Measurements from ENCODE around the gene TNFRSF6B.

DNA sequence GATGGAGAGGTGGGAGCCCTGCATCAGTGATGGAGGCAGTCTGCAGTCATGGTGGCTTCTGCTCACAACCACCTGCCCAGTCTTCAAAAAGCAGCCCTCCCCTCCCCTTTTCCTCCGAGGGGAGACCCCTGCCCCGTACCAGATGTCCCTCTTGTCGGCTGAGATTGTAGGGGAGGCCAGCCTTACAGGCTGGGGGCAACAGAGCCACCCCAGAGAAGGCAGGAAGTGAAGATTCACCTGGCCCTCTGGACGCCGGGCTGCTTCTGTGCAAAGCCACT lies 4.5 kb downstream of the TNFRSF6B start:
- TF ChIP-seq CTCF (IDR thresholded peaks at IDR 0.05) (no peak), POLR2A (IDR thresholded peaks at IDR 0.05) (no peak)
